CD4-positive, alpha-beta memory T cell (primary cell): ENCODE results near the gene PTGER1. TPM values are rescaled to one million over a fixed set of nuclear protein-coding genes. Genes with fewer than 3 reads are reported as not detected.

Source experiments
- CTCF ChIA-PET: fragments of 350-600 bp; sonication (Branson Sonifier 250); formaldehyde crosslinking; loops from one replicate; lab custom pipeline; 2021; ENCODE audit warnings: inconsistent platforms; ENCODE audit not compliant: partially characterized antibody; lab: Charles Lee
- POLR2A ChIA-PET: fragments of 350-600 bp; sonication (Branson Sonifier 250); formaldehyde crosslinking; loops from one replicate; lab custom pipeline; 2021; ENCODE audit not compliant: partially characterized antibody; lab: Charles Lee
- DNase-seq, 5 donors: peaks; one replicate each; pipeline versions ENCODE4 v3.0.0 to v3.0.0-alpha.2; 2020 to 2022; ENCODE audit warnings: mixed read lengths in 1 of 5
- H3K27ac ChIP-seq: one replicate; pipeline ENCODE4 v1.7.0; 2013; ENCODE audit warnings: low read depth, low read length
- H3K27me3 ChIP-seq: 2 replicates; pipeline ENCODE4 v1.7.0; 2013; ENCODE audit warnings: mild to moderate bottlenecking, low read length, moderate library complexity; ENCODE audit not compliant: insufficient read depth
- H3K36me3 ChIP-seq: 2 replicates; pipeline ENCODE4 v1.7.0; 2013; ENCODE audit warnings: mild to moderate bottlenecking, low read length, moderate library complexity; ENCODE audit not compliant: insufficient read depth
- H3K4me1 ChIP-seq: 2 replicates; pipeline ENCODE4 v1.7.0; 2013; ENCODE audit warnings: mild to moderate bottlenecking, low read length, moderate library complexity; ENCODE audit not compliant: insufficient read depth
- H3K4me3 ChIP-seq, 2 donors: one replicate each; pipeline ENCODE4 v1.7.0; 2013; ENCODE audit warnings: low read length in 2 of 2, mild to moderate bottlenecking in 1 of 2
- H3K9me3 ChIP-seq, 2 donors: one replicate each; pipeline ENCODE4 v1.7.0; 2013; ENCODE audit warnings: low read length in 2 of 2, control low read depth in 1 of 2; ENCODE audit not compliant: control insufficient read depth in 1 of 2
- H3K27ac Mint-ChIP-seq, 7 donors: one replicate each; pipeline ENCODE4 v1.8.0; 2020 to 2021; ENCODE audit warnings: mixed read lengths in 7 of 7, mild to moderate bottlenecking in 6 of 7, inconsistent platforms in 3 of 7, moderate library complexity in 3 of 7
- H3K27me3 Mint-ChIP-seq, 2 donors: one replicate each; pipeline ENCODE4 v1.8.0; 2020 to 2021; ENCODE audit warnings: mixed read lengths in 2 of 2
- H3K36me3 Mint-ChIP-seq, 2 donors: one replicate each; pipeline ENCODE4 v1.8.0; 2020 to 2021; ENCODE audit warnings: mixed read lengths in 2 of 2, inconsistent platforms in 1 of 2, mild to moderate bottlenecking in 1 of 2
- H3K4me1 Mint-ChIP-seq, 4 donors: one replicate each; pipeline ENCODE4 v1.8.0; 2020 to 2021; ENCODE audit warnings: mixed read lengths in 4 of 4, mild to moderate bottlenecking in 1 of 4
- H3K4me3 Mint-ChIP-seq, 8 donors: one replicate each; pipeline ENCODE4 v1.8.0; 2020 to 2021; ENCODE audit warnings: mixed read lengths in 8 of 8, mild to moderate bottlenecking in 7 of 8, moderate library complexity in 6 of 8, inconsistent platforms in 3 of 8
- H3K9me3 Mint-ChIP-seq, 8 donors: one replicate each; pipeline ENCODE4 v1.8.0; 2020 to 2021; ENCODE audit warnings: mixed read lengths in 8 of 8, mild to moderate bottlenecking in 5 of 8, inconsistent platforms in 3 of 8, moderate library complexity in 1 of 8
- intact Hi-C: fragments of 100-400 bp; cut with micrococcal nuclease; formaldehyde crosslinking; loops from one replicate; pipeline ENCODE4 v1.15.1; 2023
- polyA plus RNA-seq, 2 donors: library from polyadenylated mRNA; unstranded; fragments of 300-500 nt; fragmentation: Illumina TruSeq; gene quantifications; one replicate each; pipeline ENCODE4 v1.2.3, GENCODE V29; 2021
- total RNA-seq, 2 experiments: library from RNA; stranded (reverse); gene quantifications; one replicate each; pipeline ENCODE4 v1.2.3, GENCODE V29; 2021

The PTGER1 gene
- total and polyA plus RNA-seq, 4 experiments from 2014 or later, result not detected

DNA sequence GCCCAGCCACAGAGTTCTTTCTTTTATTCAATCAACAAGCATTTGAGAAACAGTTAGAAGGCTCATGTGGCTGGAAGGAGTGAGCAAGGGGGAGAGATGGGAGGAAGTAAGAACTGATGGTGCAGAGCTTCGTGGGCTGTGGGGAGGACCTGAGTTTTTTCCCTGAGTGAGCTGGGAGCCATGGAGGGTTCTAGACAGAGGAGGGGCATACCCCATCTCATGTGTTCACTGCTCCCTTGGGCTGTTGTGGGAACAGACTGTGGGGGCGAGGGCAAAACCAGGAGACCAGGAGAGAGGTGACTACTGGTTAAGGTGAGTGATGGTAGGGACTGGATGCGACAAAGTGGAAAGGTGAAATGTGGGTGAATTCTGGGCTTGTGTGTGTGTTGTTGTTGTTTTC is 44.4 kb downstream of the PTGER1 start:
- Mint-ChIP-seq H3K27me3 (no peaks in the 10 kb centered on the region), H3K27ac (peak overlapping the region in 2 of 7 donors; percentile 52 to 69), H3K4me1 (peaks cover 17 to 35% (median 26%) of the 10 kb centered on the region in 4 donors), H3K4me3 (peak overlapping the region in 6 of 8 donors; percentile 22 to 48 (median 44)), H3K36me3 (peaks cover 0 to 5% of the 10 kb centered on the region in 2 donors), H3K9me3 (peaks cover 0 to 1% (median 0%) of the 10 kb centered on the region in 8 donors)
- H3K36me3 ChIP-seq, result no peaks in the 10 kb centered on the region
- no peak overlapping the region for H3K4me3 ChIP-seq
- no peak for DNase-seq
- no peaks in the 10 kb centered on the region for H3K27me3 ChIP-seq
- intact Hi-C loops, result no loop called here
- H3K27ac ChIP-seq, result no peak overlapping the region
- H3K4me1 ChIP-seq, result peaks cover 27% of the 10 kb centered on the region
- CTCF ChIA-PET, result interaction anchor here (0.6 to 4.7 kb wide), 9 partner anchors 11 to 125 kb away, joined by 3 to 44 read pairs (median 3); partner anchors contain the start of gene DDX39A
- POLR2A ChIA-PET, result interaction anchor here (0.7 to 2.4 kb wide), 3 partner anchors 10 to 42 kb away, joined by 3 to 17 read pairs (median 3); no protein-coding TSS in a partner anchor
- no peaks in the 10 kb centered on the region for H3K9me3 ChIP-seq

- intact Hi-C loops, result no loop called here
- no peak overlapping the region for H3K4me3 ChIP-seq
- Mint-ChIP-seq H3K36me3 (no peaks in the 10 kb centered on the region), H3K27me3 (no peaks in the 10 kb centered on the region), H3K4me3 (peak overlapping the region in 1 of 8 donors; percentile 15), H3K27ac (peak overlapping the region in 1 of 7 donors; percentile 16), H3K9me3 (peaks cover 0 to 1% (median 0%) of the 10 kb centered on the region in 8 donors), H3K4me1 (peaks cover 7 to 20% (median 14%) of the 10 kb centered on the region in 4 donors)
- no peaks in the 10 kb centered on the region for H3K36me3 ChIP-seq
- CTCF ChIA-PET, result interaction anchor here (0.7 to 4.7 kb wide), 10 partner anchors 9 to 292 kb away, joined by 3 to 44 read pairs (median 4); partner anchors contain the start of gene ASF1B
- POLR2A ChIA-PET, result interaction anchor here (1.3 to 1.5 kb wide), 2 partner anchors 9 to 51 kb away, joined by 3 to 4 read pairs; no protein-coding TSS in a partner anchor
- no peaks in the 10 kb centered on the region for H3K9me3 ChIP-seq
- H3K27me3 ChIP-seq, result no peaks in the 10 kb centered on the region
- H3K4me1 ChIP-seq, result peaks cover 17% of the 10 kb centered on the region
- DNase-seq, result no peak
- no peak overlapping the region for H3K27ac ChIP-seq
These were observed 46.2 kb downstream of the PTGER1 start for GRCh38 chr19:14428882-14429416.

GRCh38 chr19:14427461-14427860 is 47.7 kb downstream of the PTGER1 start:
- H3K4me1 Mint-ChIP-seq, result peaks cover 4 to 14% (median 9%) of the 10 kb centered on the region in 4 donors
- no peak for DNase-seq
- no peak overlapping the region for H3K4me3 Mint-ChIP-seq
- H3K4me3 ChIP-seq, result no peak overlapping the region
- H3K27me3 Mint-ChIP-seq, result no peaks in the 10 kb centered on the region
- POLR2A ChIA-PET, result interaction anchor here (1.5 kb wide), 1 partner anchor 53 kb away, joined by 4 read pairs; no protein-coding TSS in a partner anchor
- no peaks in the 10 kb centered on the region for H3K9me3 ChIP-seq
- no peaks in the 10 kb centered on the region for H3K36me3 ChIP-seq
- no peak overlapping the region for H3K27ac ChIP-seq
- peaks cover 11% of the 10 kb centered on the region for H3K4me1 ChIP-seq
- intact Hi-C loops, result no loop called here
- H3K27ac Mint-ChIP-seq, result no peak overlapping the region
- H3K9me3 Mint-ChIP-seq, result peaks cover 0 to 1% (median 0%) of the 10 kb centered on the region in 8 donors
- no peaks in the 10 kb centered on the region for H3K27me3 ChIP-seq
- no peaks in the 10 kb centered on the region for H3K36me3 Mint-ChIP-seq
- CTCF ChIA-PET, result interaction anchor here (0.6 to 0.7 kb wide), 2 partner anchors 23 to 66 kb away, joined by 3 to 5 read pairs; no protein-coding TSS in a partner anchor

GRCh38 chr19:14425696-14426138 is 49.4 kb downstream of the PTGER1 start:
- Histone ChIP-seq H3K27ac (no peak overlapping the region), H3K4me1 (no peaks in the 10 kb centered on the region), H3K9me3 (no peaks in the 10 kb centered on the region), H3K4me3 (no peak overlapping the region), H3K36me3 (no peaks in the 10 kb centered on the region), H3K27me3 (no peaks in the 10 kb centered on the region)
- no peaks in the 10 kb centered on the region for H3K9me3 Mint-ChIP-seq
- intact Hi-C loops, result no loop called here
- H3K4me3 Mint-ChIP-seq, result no peak overlapping the region
- peak overlapping the region in 1 of 7 donors; percentile 33 for H3K27ac Mint-ChIP-seq
- peaks cover 0 to 3% (median 2%) of the 10 kb centered on the region in 4 donors for H3K4me1 Mint-ChIP-seq
- H3K27me3 Mint-ChIP-seq, result no peaks in the 10 kb centered on the region
- H3K36me3 Mint-ChIP-seq, result no peaks in the 10 kb centered on the region
- ChIA-PET POLR2A (interaction anchor here (0.7 kb wide), 1 partner anchor 9 kb away, joined by 3 read pairs; no protein-coding TSS in a partner anchor), CTCF (interaction anchor here (1.1 kb wide), 1 partner anchor 56 kb away, joined by 5 read pairs; no protein-coding TSS in a partner anchor)
- no peak for DNase-seq

Other genes with a start within 250 kb of the PTGER1 start
- 100 to 1,000 TPM; 170 to 173 TPM for gene ADGRE5, start 93.9 kb downstream of the PTGER1 start, total RNA-seq
- gene ADGRE5, start 93.9 kb downstream of the PTGER1 start, polyA plus RNA-seq, result 100 to 1,000 TPM; 211 to 275 TPM
- 100 to 1,000 TPM; 148 TPM for gene DDX39A, start 56.0 kb downstream of the PTGER1 start, total RNA-seq
- gene DDX39A, start 56.0 kb downstream of the PTGER1 start, polyA plus RNA-seq, result 100 to 1,000 TPM in 1 of 2 donors, 10 to 100 TPM in 1; 95.0 to 145 TPM
- gene PKN1, start 42.0 kb downstream of the PTGER1 start, total RNA-seq, result 100 to 1,000 TPM; 189 to 205 TPM
- 10 to 100 TPM; 41.5 to 87.6 TPM for gene PKN1, start 42.0 kb downstream of the PTGER1 start, polyA plus RNA-seq
- gene GIPC1, start 20.8 kb upstream of the PTGER1 start, total RNA-seq, result 10 to 100 TPM; 32.3 to 33.8 TPM
- 10 to 100 TPM; 50.1 to 63.6 TPM for gene GIPC1, start 20.8 kb upstream of the PTGER1 start, polyA plus RNA-seq
- gene DNAJB1, start 43.0 kb upstream of the PTGER1 start, total RNA-seq, result 100 to 1,000 TPM; 122 to 138 TPM
- 100 to 1,000 TPM; 307 to 824 TPM for gene DNAJB1, start 43.0 kb upstream of the PTGER1 start, polyA plus RNA-seq
- gene TECR, start 54.2 kb upstream of the PTGER1 start, total RNA-seq, result 100 to 1,000 TPM; 189 to 194 TPM
- gene TECR, start 54.2 kb upstream of the PTGER1 start, polyA plus RNA-seq, result 100 to 1,000 TPM; 246 to 269 TPM
- 10 to 100 TPM; 56.6 to 67.2 TPM for gene NDUFB7, start 96.7 kb upstream of the PTGER1 start, total RNA-seq
- 100 to 1,000 TPM; 177 to 252 TPM for gene NDUFB7, start 96.7 kb upstream of the PTGER1 start, polyA plus RNA-seq
- not detected for gene CLEC17A, start 107.7 kb upstream of the PTGER1 start, total RNA-seq
- under 1 TPM in 1 of 2 donors, not detected in 1; 0.20 TPM for gene CLEC17A, start 107.7 kb upstream of the PTGER1 start, polyA plus RNA-seq
- not detected for gene ADGRE3, start 199.5 kb upstream of the PTGER1 start, total RNA-seq
- gene ADGRE3, start 199.5 kb upstream of the PTGER1 start, polyA plus RNA-seq, result not detected
- gene ZNF333, start 214.7 kb upstream of the PTGER1 start, total RNA-seq, result 10 to 100 TPM; 45.9 to 48.3 TPM
- gene ZNF333, start 214.7 kb upstream of the PTGER1 start, polyA plus RNA-seq, result 10 to 100 TPM; 10.3 to 12.5 TPM